ENCODE measurements around the gene CCL27.

Gene CCL27

DNA sequence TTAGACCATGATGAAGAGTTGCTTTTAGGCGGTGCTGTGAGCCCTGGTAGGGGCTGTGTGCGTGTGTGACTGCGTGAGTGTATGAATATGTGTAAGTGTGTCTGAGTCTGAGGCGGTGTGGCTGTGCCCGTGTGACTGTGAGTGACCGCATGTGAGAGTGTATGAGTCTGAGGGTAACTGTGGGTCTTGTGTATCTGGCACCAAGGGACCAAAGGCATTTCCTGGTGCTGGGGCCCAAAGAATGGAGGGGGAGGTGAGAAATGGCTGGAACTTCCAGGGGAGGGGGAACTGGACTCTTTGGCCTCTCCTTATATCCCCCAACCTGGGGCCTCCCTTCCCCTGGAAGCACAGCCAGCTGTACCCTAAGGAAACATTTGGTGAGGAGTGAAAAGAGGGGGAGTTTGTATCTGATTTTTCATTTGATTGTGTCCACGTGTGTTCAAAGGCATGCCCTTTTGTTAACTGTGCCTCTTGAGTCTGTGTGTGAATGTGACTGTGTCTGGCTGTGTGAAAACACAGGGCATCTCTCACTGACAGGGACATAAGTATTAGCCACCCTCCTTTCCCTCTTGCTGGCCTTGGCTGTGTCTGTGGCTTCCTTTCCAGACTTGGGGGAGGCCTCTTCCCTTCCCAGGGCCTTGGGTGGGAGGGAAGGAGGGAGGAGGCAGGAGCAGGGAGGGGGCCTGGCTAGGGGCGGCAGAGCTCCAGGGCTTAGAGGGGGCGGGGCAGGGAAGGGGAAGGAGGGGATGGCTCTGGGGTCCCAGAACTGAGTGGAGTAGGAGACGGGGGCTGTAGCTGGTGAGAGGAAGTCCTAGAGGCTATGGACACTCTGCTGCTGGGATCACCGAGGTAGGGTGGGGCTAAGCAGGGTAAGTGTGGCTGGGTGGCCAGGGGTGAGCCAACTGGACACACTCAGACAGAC, 9.0 kb downstream of the CCL27 start:
- no peak for DNase-seq (ENCODE audit: extremely low read depth, low read depth)
- TF ChIP-seq, protein P1, sequence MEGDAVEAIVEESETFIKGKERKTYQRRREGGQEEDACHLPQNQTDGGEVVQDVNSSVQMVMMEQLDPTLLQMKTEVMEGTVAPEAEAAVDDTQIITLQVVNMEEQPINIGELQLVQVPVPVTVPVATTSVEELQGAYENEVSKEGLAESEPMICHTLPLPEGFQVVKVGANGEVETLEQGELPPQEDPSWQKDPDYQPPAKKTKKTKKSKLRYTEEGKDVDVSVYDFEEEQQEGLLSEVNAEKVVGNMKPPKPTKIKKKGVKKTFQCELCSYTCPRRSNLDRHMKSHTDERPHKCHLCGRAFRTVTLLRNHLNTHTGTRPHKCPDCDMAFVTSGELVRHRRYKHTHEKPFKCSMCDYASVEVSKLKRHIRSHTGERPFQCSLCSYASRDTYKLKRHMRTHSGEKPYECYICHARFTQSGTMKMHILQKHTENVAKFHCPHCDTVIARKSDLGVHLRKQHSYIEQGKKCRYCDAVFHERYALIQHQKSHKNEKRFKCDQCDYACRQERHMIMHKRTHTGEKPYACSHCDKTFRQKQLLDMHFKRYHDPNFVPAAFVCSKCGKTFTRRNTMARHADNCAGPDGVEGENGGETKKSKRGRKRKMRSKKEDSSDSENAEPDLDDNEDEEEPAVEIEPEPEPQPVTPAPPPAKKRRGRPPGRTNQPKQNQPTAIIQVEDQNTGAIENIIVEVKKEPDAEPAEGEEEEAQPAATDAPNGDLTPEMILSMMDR (IDR thresholded peaks at IDR 0.05; ENCODE audit: low read depth, low read length), result no peak

GRCh38 chr9:34652602-34653000, 9.9 kb downstream of the CCL27 start:
- TF ChIP-seq, protein P1 (IDR thresholded peaks at IDR 0.05; ENCODE audit: low read depth, low read length), result no peak
- DNase-seq (ENCODE audit: extremely low read depth, low read depth), result no peak

DNA sequence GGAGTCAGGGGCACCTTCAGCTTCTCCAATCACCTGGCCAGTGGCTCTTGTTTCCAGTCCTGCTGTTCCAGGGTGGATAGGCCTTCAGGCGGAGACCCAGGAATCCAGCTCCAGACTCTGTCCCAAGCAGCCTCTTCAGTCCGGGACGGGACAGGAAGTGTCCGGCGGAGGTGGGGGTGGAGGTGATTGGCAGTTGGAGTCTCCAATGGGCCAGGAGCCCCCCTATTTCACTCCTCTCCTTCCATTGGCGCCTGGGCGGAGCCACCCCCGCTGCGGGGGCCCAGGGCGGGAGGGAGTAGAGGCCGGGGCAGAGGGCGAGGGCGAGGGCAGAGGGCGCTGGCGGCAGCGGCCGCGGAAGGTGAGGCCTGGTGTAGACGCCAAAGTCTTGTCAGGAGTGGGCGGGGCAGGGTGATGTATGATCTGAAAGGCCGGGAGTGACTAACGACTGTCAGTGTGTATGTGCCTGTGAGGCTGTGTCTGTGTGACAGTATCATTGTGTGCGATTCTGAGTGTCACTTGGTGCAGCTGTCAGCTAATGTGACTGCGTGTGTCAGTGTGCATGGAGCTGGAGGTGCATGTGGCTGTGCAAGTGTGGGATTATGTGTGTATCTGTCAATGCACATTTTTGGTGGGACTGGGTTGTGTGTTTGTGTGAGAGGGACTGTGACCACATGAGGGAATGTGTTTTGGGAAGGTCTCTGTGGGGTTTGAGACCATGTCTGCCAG, 10.4 kb downstream of the CCL27 start, which contains the start of gene IL11RA:
IL11RA (plus strand) TSS at position 310 of the 726 bp plus-strand sequence. CDS start 3,033 bp downstream, outside the sequence.
- DNase-seq (ENCODE audit: extremely low read depth, low read depth), result peak; percentile 73
- TF ChIP-seq, protein P1 (IDR thresholded peaks at IDR 0.05; ENCODE audit: low read depth, low read length), result no peak

DNA sequence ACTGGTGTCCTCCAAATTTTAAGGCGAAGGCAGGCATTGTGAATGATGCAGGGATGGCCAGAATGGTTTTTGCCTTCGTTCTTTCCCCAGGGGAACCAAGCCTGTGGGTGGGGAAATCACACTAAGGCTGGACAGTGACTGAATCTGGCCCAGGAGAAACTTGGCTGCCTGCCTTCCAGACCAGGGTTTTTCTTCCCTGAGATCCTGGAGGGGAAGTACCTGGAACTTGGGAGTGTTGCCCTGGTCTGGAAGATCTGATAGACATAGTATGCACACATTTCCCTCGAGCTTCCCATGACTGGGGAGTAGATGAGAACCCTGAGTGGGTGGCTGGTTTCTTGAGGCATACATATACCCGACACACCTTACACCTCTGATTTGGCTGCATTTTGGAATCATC, 11.1 kb downstream of the CCL27 start:
- no peak for DNase-seq (ENCODE audit: extremely low read depth, low read depth)
- TF ChIP-seq, protein P1 (IDR thresholded peaks at IDR 0.05; ENCODE audit: low read depth, low read length), result no peak

DNA sequence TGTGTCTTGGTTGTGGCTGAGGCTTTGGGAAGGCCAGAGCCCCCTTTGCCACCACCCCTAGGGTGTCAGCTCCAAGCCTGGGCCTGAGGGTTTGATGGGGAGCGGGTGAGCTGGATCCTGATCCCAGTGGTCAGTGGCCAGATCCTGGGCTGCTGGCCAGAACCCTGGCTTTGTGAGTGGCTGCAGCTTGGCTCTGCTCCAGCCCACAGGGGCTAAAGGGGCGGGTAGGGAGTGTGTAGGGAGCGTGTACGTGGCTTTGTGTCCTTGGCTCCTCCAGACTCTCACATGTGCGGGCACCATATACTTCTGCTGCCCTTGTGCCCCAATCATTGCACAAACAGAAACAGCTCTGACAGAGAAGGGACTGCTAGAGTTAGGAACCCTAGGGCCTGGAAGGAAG, 11.6 kb downstream of the CCL27 start:
- TF ChIP-seq, protein P1 (IDR thresholded peaks at IDR 0.05; ENCODE audit: low read depth, low read length), result no peak
- no peak for DNase-seq (ENCODE audit: extremely low read depth, low read depth)

DNA sequence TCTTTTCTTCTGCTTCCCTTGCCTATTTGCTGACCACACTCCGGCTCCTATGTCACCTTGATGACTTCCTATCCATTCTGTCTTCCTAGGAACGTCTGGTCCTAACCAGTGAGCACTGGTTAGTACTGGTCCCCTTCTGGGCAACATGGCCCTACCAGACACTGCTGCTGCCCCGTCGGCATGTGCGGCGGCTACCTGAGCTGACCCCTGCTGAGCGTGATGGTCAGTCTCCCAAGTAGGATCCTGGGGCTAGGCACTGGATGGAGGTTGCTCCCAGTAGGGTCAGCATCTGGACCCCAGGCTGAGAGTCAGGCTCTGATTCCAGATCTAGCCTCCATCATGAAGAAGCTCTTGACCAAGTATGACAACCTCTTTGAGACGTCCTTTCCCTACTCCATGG, 13.8 kb downstream of the CCL27 start:
- TF ChIP-seq, protein P1 (IDR thresholded peaks at IDR 0.05; ENCODE audit: low read depth, low read length), result no peak
- no peak for DNase-seq (ENCODE audit: extremely low read depth, low read depth)

GRCh38 chr9:34647651-34648050, 14.8 kb downstream of the CCL27 start:
- DNase-seq (ENCODE audit: extremely low read depth, low read depth), result no peak

More at GRCh38 chr9:34647651-34648050, 14.8 kb downstream of the CCL27 start:
- TF ChIP-seq, protein P1 (IDR thresholded peaks at IDR 0.05; ENCODE audit: low read depth, low read length), result no peak

Measured in AG09319 (cell line).